GM12801 (cell line): ENCODE measurements around the gene SPHK1.

Experiments
- CTCF ChIP-seq: IDR thresholded peaks from one replicate; pipeline ENCODE4 v1.5.1; 2011; ENCODE audit warnings: control low read depth; ENCODE audit not compliant: insufficient read length; ENCODE audit errors: extremely low read depth

The SPHK1 gene

GRCh38 chr17:76410328-76410965 lies 26.0 kb downstream of the SPHK1 start:
- TF ChIP-seq CTCF: no peak

- TF ChIP-seq CTCF: no peak
Measured at GRCh38 chr17:76411247-76411646, 26.8 kb downstream of the SPHK1 start.

- TF ChIP-seq CTCF: no peak
Measured at GRCh38 chr17:76414334-76415295, 30.2 kb downstream of the SPHK1 start.

GRCh38 chr17:76415786-76416185 lies 31.4 kb downstream of the SPHK1 start:
- TF ChIP-seq CTCF: no peak

GRCh38 chr17:76416457-76416856 lies 32.0 kb downstream of the SPHK1 start:
- no peak for TF ChIP-seq CTCF

- no peak for TF ChIP-seq CTCF
Measured at GRCh38 chr17:76416899-76417298, 32.5 kb downstream of the SPHK1 start.

- no peak for TF ChIP-seq CTCF
Measured at GRCh38 chr17:76417499-76418143, 33.2 kb downstream of the SPHK1 start.
